HFF-Myc (cell line): ENCODE results near the gene DNAH8.
A peak's percentile ranks its signal among the peaks of the same experiment; 100 is the strongest.

ENCODE experiments used
- DNase-seq: peaks from one replicate; pipeline ENCODE4 v3.0.0-alpha.2; 2011; ENCODE audit warnings: low read depth; ENCODE audit errors: extremely low read depth
- H3K4me3 ChIP-seq: replicated peaks from 2 replicates; pipeline ENCODE4 v1.5.1; 2011; ENCODE audit warnings: low read depth, mild to moderate bottlenecking, control low read depth, low read length
- TF ChIP-seq, protein P1 (sequence below): IDR thresholded peaks from 2 replicates; pipeline ENCODE4 v1.5.1; 2012; ENCODE audit warnings: mild to moderate bottlenecking, low read depth, low read length, control low read depth; ENCODE audit errors: missing control alignments

Gene DNAH8

DNA sequence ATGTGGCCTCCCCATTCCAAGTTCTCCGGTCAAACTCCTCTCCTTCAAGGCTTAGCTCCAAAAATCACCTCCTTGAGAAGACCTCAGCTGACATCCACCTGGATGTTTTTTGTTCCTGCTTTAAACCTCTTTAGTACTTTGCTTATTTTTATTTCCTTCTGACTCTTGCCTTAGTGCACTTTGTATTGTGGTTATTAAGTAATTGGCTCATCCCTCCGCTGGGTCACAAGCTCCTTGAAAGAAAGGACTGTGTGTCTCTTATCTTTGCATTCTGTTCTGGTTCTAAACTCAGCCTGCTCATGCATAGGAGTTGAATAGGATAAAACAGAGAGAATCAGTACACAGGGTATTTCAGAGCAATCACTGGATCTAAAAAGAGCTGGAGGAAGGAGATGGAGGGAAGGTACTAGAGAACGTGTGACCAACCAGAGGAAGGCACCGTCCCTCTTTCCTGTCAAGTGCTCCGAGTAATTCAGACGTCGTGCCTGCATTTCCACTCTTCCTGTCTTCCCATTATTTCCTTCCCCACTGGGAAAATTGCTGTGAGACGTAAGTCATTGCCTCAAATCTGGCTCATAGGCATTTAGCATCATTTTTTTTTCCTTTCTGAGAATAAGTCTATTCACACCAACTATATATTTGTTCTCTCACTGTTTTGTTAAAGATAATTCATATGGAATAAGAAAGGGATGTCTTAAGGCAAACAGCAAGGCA, 273.8 kb downstream of the DNAH8 start:
- DNase-seq = no peak
- TF ChIP-seq, protein P1, sequence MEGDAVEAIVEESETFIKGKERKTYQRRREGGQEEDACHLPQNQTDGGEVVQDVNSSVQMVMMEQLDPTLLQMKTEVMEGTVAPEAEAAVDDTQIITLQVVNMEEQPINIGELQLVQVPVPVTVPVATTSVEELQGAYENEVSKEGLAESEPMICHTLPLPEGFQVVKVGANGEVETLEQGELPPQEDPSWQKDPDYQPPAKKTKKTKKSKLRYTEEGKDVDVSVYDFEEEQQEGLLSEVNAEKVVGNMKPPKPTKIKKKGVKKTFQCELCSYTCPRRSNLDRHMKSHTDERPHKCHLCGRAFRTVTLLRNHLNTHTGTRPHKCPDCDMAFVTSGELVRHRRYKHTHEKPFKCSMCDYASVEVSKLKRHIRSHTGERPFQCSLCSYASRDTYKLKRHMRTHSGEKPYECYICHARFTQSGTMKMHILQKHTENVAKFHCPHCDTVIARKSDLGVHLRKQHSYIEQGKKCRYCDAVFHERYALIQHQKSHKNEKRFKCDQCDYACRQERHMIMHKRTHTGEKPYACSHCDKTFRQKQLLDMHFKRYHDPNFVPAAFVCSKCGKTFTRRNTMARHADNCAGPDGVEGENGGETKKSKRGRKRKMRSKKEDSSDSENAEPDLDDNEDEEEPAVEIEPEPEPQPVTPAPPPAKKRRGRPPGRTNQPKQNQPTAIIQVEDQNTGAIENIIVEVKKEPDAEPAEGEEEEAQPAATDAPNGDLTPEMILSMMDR = no peak
- no peak overlapping the region for H3K4me3 ChIP-seq

DNA sequence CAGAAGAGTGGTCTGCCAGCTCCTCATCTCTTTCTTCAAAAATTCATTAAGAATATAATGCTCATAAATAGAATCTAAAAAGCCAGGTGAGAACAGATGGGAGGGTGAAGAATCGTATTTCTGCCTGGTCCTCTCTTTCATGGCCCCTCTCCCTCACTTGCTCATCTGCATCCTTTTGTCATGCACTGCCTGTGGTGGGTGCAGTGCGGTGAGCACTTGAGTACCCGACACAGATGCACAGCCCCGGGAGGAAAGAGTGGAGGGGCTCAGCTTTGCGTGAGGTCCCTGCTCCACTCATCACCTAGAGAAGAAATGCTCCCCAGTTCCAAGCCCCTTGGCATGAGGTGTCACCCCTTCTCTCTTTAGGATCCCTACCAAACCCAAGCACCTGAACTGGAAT, 275.4 kb downstream of the DNAH8 start:
- no peak for DNase-seq
- H3K4me3 ChIP-seq = no peak overlapping the region
- TF ChIP-seq, protein P1 = no peak

DNA sequence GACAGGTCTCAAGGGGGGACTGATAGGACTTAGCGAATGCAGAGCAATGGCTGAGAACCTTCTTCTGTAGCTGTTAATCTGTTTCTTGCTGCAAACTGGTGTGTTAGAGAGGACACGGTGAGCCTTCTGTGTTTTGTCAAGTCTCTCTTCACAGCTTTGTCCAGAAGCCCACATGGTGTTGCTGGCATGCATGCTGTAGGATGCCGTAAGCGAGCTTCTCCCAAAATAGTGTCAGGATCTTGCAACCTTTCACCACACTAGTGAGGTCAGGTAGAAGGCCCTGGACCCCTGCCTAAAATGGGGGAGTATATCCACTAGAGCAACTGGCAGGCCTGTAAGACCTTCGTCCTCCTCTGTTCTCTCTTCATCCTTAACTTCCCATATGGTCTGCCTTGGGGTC, 281.6 kb downstream of the DNAH8 start:
- no peak for DNase-seq
- TF ChIP-seq, protein P1 = no peak
- no peak overlapping the region for H3K4me3 ChIP-seq

DNA sequence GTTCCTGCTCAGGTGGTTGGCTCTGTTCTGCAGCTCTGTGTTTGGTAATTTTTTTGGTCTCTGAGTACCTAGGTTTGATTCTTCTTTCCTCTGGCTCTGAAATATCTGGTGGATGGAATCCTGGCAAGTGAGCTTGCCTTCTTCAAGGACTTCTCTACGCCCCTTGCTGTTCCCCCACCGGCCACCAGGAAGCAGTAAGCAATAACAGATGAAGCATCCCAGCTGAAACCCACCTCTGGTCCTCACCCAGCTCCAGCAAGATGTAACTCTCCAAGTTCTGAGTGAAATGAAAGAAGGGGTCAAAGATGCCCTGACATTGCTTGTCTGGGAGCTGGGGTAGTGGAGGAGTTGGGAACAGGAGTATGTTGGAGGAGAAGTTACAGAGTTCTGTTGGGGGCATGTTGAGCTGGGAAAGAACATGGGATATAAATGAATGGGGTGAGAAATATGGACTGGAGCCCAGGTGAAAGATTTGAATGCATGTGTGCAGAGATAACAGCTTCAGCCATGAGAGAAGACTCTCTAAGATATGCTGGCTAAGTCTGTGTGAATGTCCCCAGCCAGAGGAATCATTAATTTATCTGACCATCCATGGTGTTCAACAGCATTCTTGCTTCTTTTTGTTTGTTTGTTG, 282.1 kb downstream of the DNAH8 start:
- no peak overlapping the region for H3K4me3 ChIP-seq
- TF ChIP-seq, protein P1 = peak; percentile 63
- no peak for DNase-seq

DNA sequence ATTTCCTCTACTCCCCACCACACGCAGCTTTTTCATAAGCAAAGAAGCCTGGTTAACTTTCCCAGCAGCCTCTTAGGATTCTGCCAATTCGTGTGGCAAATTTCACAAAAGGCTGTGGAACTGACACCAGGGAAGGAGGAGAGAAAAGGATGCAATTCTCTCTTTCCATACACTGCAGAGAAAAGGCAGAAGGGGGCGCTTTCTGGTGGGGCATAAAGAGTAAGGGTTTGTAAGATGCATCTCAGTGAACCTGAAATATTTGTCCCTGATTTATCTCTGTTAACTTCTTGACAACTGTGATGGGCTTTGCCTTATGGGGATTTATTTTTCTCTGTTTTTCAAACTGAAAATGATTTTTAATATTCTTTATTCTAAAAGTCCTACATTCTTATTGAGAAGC, 288.0 kb downstream of the DNAH8 start:
- DNase-seq = no peak
- TF ChIP-seq, protein P1 = peak; percentile 22
- no peak overlapping the region for H3K4me3 ChIP-seq

DNA sequence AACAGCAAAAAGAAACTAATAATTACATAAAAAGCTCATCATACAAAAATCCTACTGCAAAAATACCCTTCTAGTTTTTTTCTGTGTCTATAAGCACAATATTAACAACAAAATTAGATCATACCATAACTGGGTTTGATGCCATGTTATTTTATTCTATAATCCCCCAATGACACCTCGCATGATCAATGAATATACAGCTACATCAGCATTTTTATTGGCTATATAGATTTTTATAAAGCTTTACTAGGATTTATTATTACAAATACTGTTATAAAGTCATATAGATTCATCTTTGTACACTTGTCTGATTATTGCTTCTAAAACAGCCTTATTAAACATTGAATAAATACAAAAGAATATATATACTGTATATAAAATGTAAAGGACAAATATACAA, 288.4 kb downstream of the DNAH8 start:
- DNase-seq = no peak
- TF ChIP-seq, protein P1 = no peak
- no peak overlapping the region for H3K4me3 ChIP-seq
